GM12878 (cell line): ENCODE results near the gene NEMP2. TPM values are rescaled to one million over a fixed set of nuclear protein-coding genes. Genes with fewer than 3 reads are reported as not detected.

ENCODE experiments used
- ATAC-seq: fragments of 200-7000 bp; cut with Tn5 transposase; 3 replicates; pipeline ENCODE4 v1.9.1; 2020; ENCODE audit warnings: mild to moderate bottlenecking, moderate library complexity
- BruUV-seq: library from RNA; stranded (reverse); fragments of 400-500 nt; replicated peaks from 2 replicates; lab custom pipeline; 2021; lab: Mats Ljungman, UMichigan
- CTCF ChIA-PET: fragments of 300-600 bp; sonication (Branson Sonifier 250); formaldehyde crosslinking; extraction: SDS; loops from one replicate; lab custom pipeline; 2021; ENCODE audit warnings: inconsistent platforms; lab: Yijun Ruan, JAX
- POLR2A ChIA-PET: fragments of 350-600 bp; formaldehyde crosslinking; extraction: SDS; loops from one replicate; lab custom pipeline; 2021; ENCODE audit warnings: inconsistent platforms; lab: Charles Lee
- RAD21 ChIA-PET: fragments of 300-600 bp; sonication (Branson Sonifier 250); formaldehyde crosslinking; loops from one replicate; lab custom pipeline; 2023; ENCODE audit warnings: antibody characterized with exemption; ENCODE audit not compliant: unreplicated experiment; lab: Charles Lee
- SMC1A ChIA-PET: fragments of 300-600 bp; sonication (Branson Sonifier 250); formaldehyde crosslinking; loops from one replicate; lab custom pipeline; 2023; ENCODE audit not compliant: unreplicated experiment, uncharacterized antibody; lab: Charles Lee
- DNase-seq: peaks from one replicate; pipeline ENCODE4 v3.0.0-alpha.2; 2011; ENCODE audit warnings: low read depth, low spot score
- FAIRE-seq: peaks from 3 replicates; lab custom pipeline; 2011; peaks lifted over from hg19 to GRCh38; lab: Jason Lieb, UNC
- H2AFZ ChIP-seq: 2 replicates; pipeline ENCODE4 v1.6.0; 2011; ENCODE audit warnings: low read depth, low read length, control low read depth; ENCODE audit not compliant: control insufficient read depth
- H3K27ac ChIP-seq: 2 replicates; pipeline ENCODE4 v1.5.1; 2011; ENCODE audit warnings: control low read depth; ENCODE audit not compliant: control insufficient read depth, insufficient read depth
- H3K27me3 ChIP-seq, 2 experiments: replicated peaks in 1 of 2; 2 replicates each; pipeline versions ENCODE4 v1.6.0 to v1.6.1; 2011; ENCODE audit warnings: low read length in 1 of 2; ENCODE audit not compliant: control insufficient read depth in 2 of 2, insufficient read depth in 2 of 2
- H3K36me3 ChIP-seq, 2 experiments: 2 replicates each; pipeline ENCODE4 v1.5.1; 2011; ENCODE audit warnings: low read length in 1 of 2; ENCODE audit not compliant: control insufficient read depth in 2 of 2, insufficient read depth in 2 of 2
- H3K4me1 ChIP-seq: 2 replicates; pipeline ENCODE4 v1.6.1; 2011; ENCODE audit warnings: mild to moderate bottlenecking, low read length, moderate library complexity, mixed read lengths; ENCODE audit not compliant: control insufficient read depth, insufficient read depth
- H3K4me2 ChIP-seq: 2 replicates; pipeline ENCODE4 v1.6.0; 2011; ENCODE audit warnings: control low read depth; ENCODE audit not compliant: control insufficient read depth, insufficient read depth
- H3K4me3 ChIP-seq: fragments of 200-600 bp; sonication (generic); 2 replicates; pipeline ENCODE4 v1.5.1; 2016
- H3K79me2 ChIP-seq: 2 replicates; pipeline ENCODE4 v1.6.0; 2011; ENCODE audit warnings: low read length; ENCODE audit not compliant: control insufficient read depth, insufficient read depth
- H3K9ac ChIP-seq: 2 replicates; pipeline ENCODE4 v1.8.0; 2011; ENCODE audit warnings: low read length, control low read depth, mixed read lengths; ENCODE audit not compliant: control insufficient read depth, insufficient read depth
- H3K9me3 ChIP-seq: replicated peaks from 3 replicates; pipeline ENCODE4 v1.5.1; 2011; ENCODE audit warnings: mild to moderate bottlenecking, low read length; ENCODE audit not compliant: control insufficient read depth, insufficient read depth
- H4K20me1 ChIP-seq: 2 replicates; pipeline ENCODE4 v1.6.0; 2011; ENCODE audit not compliant: control insufficient read depth, insufficient read depth
- BMI1 ChIP-seq: fragments of 450-650 bp; IDR thresholded peaks from 2 replicates; pipeline ENCODE4 v1.6.1; 2016; ENCODE audit warnings: mild to moderate bottlenecking, moderate library complexity, borderline replicate concordance
- IKZF2 ChIP-seq, 2 experiments: fragments of 450-650 bp; IDR thresholded peaks; 2 replicates each; pipeline ENCODE4 v1.6.1; 2017; ENCODE audit warnings: mild to moderate bottlenecking in 2 of 2, moderate library complexity in 2 of 2
- MTA2 ChIP-seq: fragments of 450-650 bp; IDR thresholded peaks from 2 replicates; pipeline ENCODE4 v1.6.1; 2016; ENCODE audit warnings: low read depth, mild to moderate bottlenecking, moderate library complexity
- SUZ12 ChIP-seq: fragments of 200-600 bp; sonication (generic); IDR thresholded peaks from one replicate; pipeline ENCODE4 v1.6.1; 2018; ENCODE audit warnings: antibody characterized with exemption, mild to moderate bottlenecking; ENCODE audit not compliant: unreplicated experiment
- WRNIP1 ChIP-seq: IDR thresholded peaks from 2 replicates; pipeline ENCODE4 v1.6.1; 2011; ENCODE audit warnings: low read depth, low read length, improper control_type of control experiment, borderline replicate concordance
- WGBS: methylation state at CpG from one replicate; pipeline ENCODE4 v1.1.6; 2016; ENCODE audit warnings: low lambda C conversion rate; ENCODE audit not compliant: insufficient replicate concordance, insufficient coverage; ENCODE audit errors: missing lambda C conversion rate; 5-methylcytosine and 5-hydroxymethylcytosine counted together
- in situ Hi-C: fragments of 300-500 bp; cut with MboI; formaldehyde crosslinking; loops from 9 replicates; pipeline ENCODE4 v1.14.3; 2018; ENCODE audit warnings: mixed read lengths
- intact Hi-C: fragments of 100-400 bp; cut with micrococcal nuclease; formaldehyde crosslinking; loops from one replicate; pipeline ENCODE4 v1.14.2; 2022; ENCODE audit not compliant: unreplicated experiment
- polyA plus RNA-seq, 11 experiments: library from polyadenylated mRNA; depleted of rRNA in 4 of 11; unstranded in 6 of 11; stranded (reverse) in 5 of 11; fragments of >200 nt; fragmentation: Nextera tagmentation in 4 of 11; fragmentation: Illumina TruSeq in 1 of 11; extraction: Ambion mirVana in 4 of 11; extraction: Trizol in 1 of 11; gene quantifications; 1 replicate in 1 of 11; 2 replicates in 10 of 11; pipeline versions ENCODE4 v1.2.1 to v1.2.3, GENCODE V29; 2011 to 2016; ENCODE audit warnings: inconsistent platforms in 2 of 11, missing spikeins in 2 of 11, low read depth in 1 of 11
- total RNA-seq, 4 experiments: library from RNA; depleted of rRNA in 3 of 4; stranded (reverse); fragments of >200 nt in 3 of 4; fragmentation: Illumina TruSeq in 1 of 4; extraction: Trizol in 1 of 4; gene quantifications; 2 replicates each; pipeline versions ENCODE4 v1.2.1 to v1.2.3, GENCODE V29; 2013 to 2021
- TF ChIP-seq, protein P1 (sequence below): IDR thresholded peaks from 2 replicates; pipeline ENCODE4 v1.6.1; 2011; ENCODE audit warnings: borderline replicate concordance, low read depth, mild to moderate bottlenecking, moderate library complexity, low read length; ENCODE audit not compliant: insufficient read depth, poor library complexity, severe bottlenecking
- TF ChIP-seq, protein P2 (sequence below): fragments of 450-650 bp; IDR thresholded peaks from 2 replicates; pipeline ENCODE4 v1.6.1; 2018; ENCODE audit warnings: borderline replicate concordance, mild to moderate bottlenecking; ENCODE audit not compliant: partially characterized antibody
- TF ChIP-seq, protein P3 (sequence below): fragments of 450-650 bp; IDR thresholded peaks from 2 replicates; pipeline ENCODE4 v1.6.1; 2017; ENCODE audit warnings: antibody characterized with exemption, mild to moderate bottlenecking, moderate library complexity

Gene NEMP2
- total and polyA plus RNA-seq, 10 of the 15 experiments (the other 5 are each of a cell fraction or from before 2014, with no cell fraction given) = 2.3 to 14.0 (median 8.1) TPM

DNA sequence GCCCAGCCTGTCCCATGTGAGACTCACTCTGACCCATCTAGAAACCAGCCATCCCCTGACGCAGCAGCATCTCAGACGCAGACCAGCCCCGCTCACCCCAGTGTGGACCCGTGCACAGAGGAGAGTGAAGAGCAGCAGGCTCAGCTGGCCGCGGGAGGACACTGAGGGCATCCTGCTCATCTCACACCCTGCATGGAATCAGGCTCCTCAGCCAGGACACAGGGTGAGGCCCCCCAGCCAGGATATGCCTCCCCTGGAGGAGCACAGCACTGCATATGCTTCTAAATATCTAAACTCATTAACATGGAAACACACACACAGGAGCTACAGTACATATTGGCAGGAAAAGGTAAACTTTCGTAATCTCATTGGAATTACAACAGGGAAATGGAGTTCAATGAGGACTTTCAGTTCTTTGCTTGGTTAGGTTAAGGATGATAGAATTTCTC lies 34.4 kb downstream of the NEMP2 start:
- Histone ChIP-seq H3K4me3 (no peak overlapping the region), H3K36me3 (peaks cover 2 to 15% of the 10 kb centered on the region in 2 experiments; a peak in 3 of 4 replicates), H3K27me3 (no peaks in the 10 kb centered on the region), H3K4me1 (no peaks in the 10 kb centered on the region), H3K4me2 (no peak overlapping the region), H4K20me1 (no peaks in the 10 kb centered on the region), H3K27ac (no peak overlapping the region)
- ChIA-PET RAD21 (no interaction called here), POLR2A (interaction anchor here (0.8 kb wide), 1 partner anchor 48 kb away, joined by 3 read pairs; no protein-coding TSS in a partner anchor), SMC1A (interaction anchor here (0.8 to 2.3 kb wide), 2 partner anchors 10 to 112 kb away, joined by 3 to 11 read pairs; no protein-coding TSS in a partner anchor)
- no peak for ATAC-seq
- BruUV-seq = no TSS peak
- TF ChIP-seq, protein P1, sequence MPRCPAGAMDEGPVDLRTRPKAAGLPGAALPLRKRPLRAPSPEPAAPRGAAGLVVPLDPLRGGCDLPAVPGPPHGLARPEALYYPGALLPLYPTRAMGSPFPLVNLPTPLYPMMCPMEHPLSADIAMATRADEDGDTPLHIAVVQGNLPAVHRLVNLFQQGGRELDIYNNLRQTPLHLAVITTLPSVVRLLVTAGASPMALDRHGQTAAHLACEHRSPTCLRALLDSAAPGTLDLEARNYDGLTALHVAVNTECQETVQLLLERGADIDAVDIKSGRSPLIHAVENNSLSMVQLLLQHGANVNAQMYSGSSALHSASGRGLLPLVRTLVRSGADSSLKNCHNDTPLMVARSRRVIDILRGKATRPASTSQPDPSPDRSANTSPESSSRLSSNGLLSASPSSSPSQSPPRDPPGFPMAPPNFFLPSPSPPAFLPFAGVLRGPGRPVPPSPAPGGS = no peak
- TF ChIP-seq, protein P2, sequence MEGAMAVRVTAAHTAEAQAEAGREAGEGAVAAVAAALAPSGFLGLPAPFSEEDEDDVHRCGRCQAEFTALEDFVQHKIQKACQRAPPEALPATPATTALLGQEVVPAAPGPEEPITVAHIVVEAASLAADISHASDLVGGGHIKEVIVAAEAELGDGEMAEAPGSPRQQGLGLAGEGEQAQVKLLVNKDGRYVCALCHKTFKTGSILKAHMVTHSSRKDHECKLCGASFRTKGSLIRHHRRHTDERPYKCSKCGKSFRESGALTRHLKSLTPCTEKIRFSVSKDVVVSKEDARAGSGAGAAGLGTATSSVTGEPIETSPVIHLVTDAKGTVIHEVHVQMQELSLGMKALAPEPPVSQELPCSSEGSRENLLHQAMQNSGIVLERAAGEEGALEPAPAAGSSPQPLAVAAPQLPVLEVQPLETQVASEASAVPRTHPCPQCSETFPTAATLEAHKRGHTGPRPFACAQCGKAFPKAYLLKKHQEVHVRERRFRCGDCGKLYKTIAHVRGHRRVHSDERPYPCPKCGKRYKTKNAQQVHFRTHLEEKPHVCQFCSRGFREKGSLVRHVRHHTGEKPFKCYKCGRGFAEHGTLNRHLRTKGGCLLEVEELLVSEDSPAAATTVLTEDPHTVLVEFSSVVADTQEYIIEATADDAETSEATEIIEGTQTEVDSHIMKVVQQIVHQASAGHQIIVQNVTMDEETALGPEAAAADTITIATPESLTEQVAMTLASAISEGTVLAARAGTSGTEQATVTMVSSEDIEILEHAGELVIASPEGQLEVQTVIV = no peak
- TF ChIP-seq SUZ12 (no peak), WRNIP1 (no peak), IKZF2 (IDR thresholded peaks at IDR 0.05) (no peak), BMI1 (no peak), MTA2 (no peak)
- TF ChIP-seq, protein P3, sequence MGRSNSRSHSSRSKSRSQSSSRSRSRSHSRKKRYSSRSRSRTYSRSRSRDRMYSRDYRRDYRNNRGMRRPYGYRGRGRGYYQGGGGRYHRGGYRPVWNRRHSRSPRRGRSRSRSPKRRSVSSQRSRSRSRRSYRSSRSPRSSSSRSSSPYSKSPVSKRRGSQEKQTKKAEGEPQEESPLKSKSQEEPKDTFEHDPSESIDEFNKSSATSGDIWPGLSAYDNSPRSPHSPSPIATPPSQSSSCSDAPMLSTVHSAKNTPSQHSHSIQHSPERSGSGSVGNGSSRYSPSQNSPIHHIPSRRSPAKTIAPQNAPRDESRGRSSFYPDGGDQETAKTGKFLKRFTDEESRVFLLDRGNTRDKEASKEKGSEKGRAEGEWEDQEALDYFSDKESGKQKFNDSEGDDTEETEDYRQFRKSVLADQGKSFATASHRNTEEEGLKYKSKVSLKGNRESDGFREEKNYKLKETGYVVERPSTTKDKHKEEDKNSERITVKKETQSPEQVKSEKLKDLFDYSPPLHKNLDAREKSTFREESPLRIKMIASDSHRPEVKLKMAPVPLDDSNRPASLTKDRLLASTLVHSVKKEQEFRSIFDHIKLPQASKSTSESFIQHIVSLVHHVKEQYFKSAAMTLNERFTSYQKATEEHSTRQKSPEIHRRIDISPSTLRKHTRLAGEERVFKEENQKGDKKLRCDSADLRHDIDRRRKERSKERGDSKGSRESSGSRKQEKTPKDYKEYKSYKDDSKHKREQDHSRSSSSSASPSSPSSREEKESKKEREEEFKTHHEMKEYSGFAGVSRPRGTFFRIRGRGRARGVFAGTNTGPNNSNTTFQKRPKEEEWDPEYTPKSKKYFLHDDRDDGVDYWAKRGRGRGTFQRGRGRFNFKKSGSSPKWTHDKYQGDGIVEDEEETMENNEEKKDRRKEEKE = no peak
- TF ChIP-seq, all 136 proteins: peak for 0
- Histone ChIP-seq H3K9me3 (no peaks in the 10 kb centered on the region), H3K79me2 (no peaks in the 10 kb centered on the region), H3K9ac (no peak overlapping the region), H2AFZ (no peak overlapping the region)
- FAIRE-seq (no peak), DNase-seq (no peak)
- intact Hi-C loops (no loop called here), in situ Hi-C loops (loop anchor here (10.0 kb wide), 1 partner anchor 415 kb away; no protein-coding TSS in a partner anchor)
- CTCF ChIA-PET = interaction anchor here (1.2 kb wide), 1 partner anchor 20 kb away, joined by 3 read pairs; no protein-coding TSS in a partner anchor
- 98% methylated on average over 7 of the region's 7 CpGs for WGBS
